H9 (cell line): ENCODE results near the gene FOXO1. TPM values are rescaled to one million over a fixed set of nuclear protein-coding genes. Genes with fewer than 3 reads are reported as not detected.

Experiments
- DNase-seq: peaks from one replicate; pipeline ENCODE4 v3.0.0-alpha.2; 2017
- H2AFZ ChIP-seq: one replicate; pipeline ENCODE4 v1.6.1; 2013; ENCODE audit warnings: mild to moderate bottlenecking, low read length, control low read depth, moderate library complexity
- H2AK5ac ChIP-seq: 2 replicates; pipeline ENCODE4 v1.6.1; 2013; ENCODE audit warnings: low read length, control low read depth, mixed read lengths; ENCODE audit not compliant: insufficient read length
- H2BK120ac ChIP-seq: one replicate; pipeline ENCODE4 v1.6.1; 2013; ENCODE audit warnings: low read depth, mild to moderate bottlenecking, low read length, control low read depth, inconsistent platforms; ENCODE audit not compliant: poor library complexity, severe bottlenecking
- H2BK12ac ChIP-seq: 2 replicates; pipeline ENCODE4 v1.6.1; 2013; ENCODE audit warnings: low read length, control low read depth, mixed read lengths, low read depth; ENCODE audit not compliant: insufficient read length
- H2BK15ac ChIP-seq: 2 replicates; pipeline ENCODE4 v1.6.1; 2013; ENCODE audit warnings: low read depth, low read length, control low read depth
- H2BK20ac ChIP-seq: one replicate; pipeline ENCODE4 v1.6.1; 2013; ENCODE audit warnings: low read depth, mild to moderate bottlenecking, low read length, control low read depth, inconsistent platforms; ENCODE audit not compliant: poor library complexity, severe bottlenecking
- H2BK5ac ChIP-seq: 2 replicates; pipeline ENCODE4 v1.6.1; 2013; ENCODE audit warnings: low read length, control low read depth, mixed read lengths; ENCODE audit not compliant: insufficient read length
- H3K14ac ChIP-seq: 2 replicates; pipeline ENCODE4 v1.6.1; 2013; ENCODE audit warnings: low read length, control low read depth; ENCODE audit not compliant: insufficient read depth
- H3K18ac ChIP-seq: 2 replicates; pipeline ENCODE4 v1.6.1; 2013; ENCODE audit warnings: low read depth, mild to moderate bottlenecking, mixed read lengths, low read length, control low read depth; ENCODE audit not compliant: insufficient read length
- H3K23ac ChIP-seq: 2 replicates; pipeline ENCODE4 v1.6.1; 2013; ENCODE audit warnings: low read length, control low read depth, mixed read lengths, low read depth; ENCODE audit not compliant: insufficient read length
- H3K23me2 ChIP-seq: 2 replicates; pipeline ENCODE4 v1.6.1; 2013; ENCODE audit warnings: low read depth, mild to moderate bottlenecking, mixed read lengths, low read length, control low read depth; ENCODE audit not compliant: insufficient read length, poor library complexity, severe bottlenecking
- H3K27ac ChIP-seq: 2 replicates; pipeline ENCODE4 v1.5.1; 2013; ENCODE audit warnings: low read length, control low read depth, mixed read lengths, low read depth; ENCODE audit not compliant: insufficient read length
- H3K27me3 ChIP-seq: 2 replicates; pipeline ENCODE4 v1.6.1; 2013; ENCODE audit warnings: low read length, control low read depth, inconsistent platforms; ENCODE audit not compliant: insufficient read depth
- H3K4ac ChIP-seq: 2 replicates; pipeline ENCODE4 v1.6.1; 2013; ENCODE audit warnings: low read depth, mild to moderate bottlenecking, control low read depth, inconsistent platforms, low read length, moderate library complexity
- H3K4me1 ChIP-seq: 2 replicates; pipeline ENCODE4 v1.6.1; 2013; ENCODE audit warnings: low read length, control low read depth, inconsistent platforms; ENCODE audit not compliant: insufficient read depth
- H3K4me2 ChIP-seq: 2 replicates; pipeline ENCODE4 v1.6.1; 2013; ENCODE audit warnings: low read length, control low read depth, mixed read lengths; ENCODE audit not compliant: insufficient read length, insufficient read depth
- H3K56ac ChIP-seq: 2 replicates; pipeline ENCODE4 v1.6.1; 2013; ENCODE audit warnings: low read depth, mild to moderate bottlenecking, mixed read lengths, low read length, control low read depth; ENCODE audit not compliant: insufficient read length
- H3K79me1 ChIP-seq: 2 replicates; pipeline ENCODE4 v1.6.1; 2013; ENCODE audit warnings: low read depth, mild to moderate bottlenecking, moderate library complexity, low read length, control low read depth, inconsistent platforms; ENCODE audit not compliant: insufficient read depth, poor library complexity, severe bottlenecking
- H3K79me2 ChIP-seq: 2 replicates; pipeline ENCODE4 v1.6.1; 2013; ENCODE audit warnings: low read length, control low read depth, inconsistent platforms; ENCODE audit not compliant: insufficient read depth
- H3K9ac ChIP-seq: 2 replicates; pipeline ENCODE4 v1.6.1; 2013; ENCODE audit warnings: low read length, control low read depth, mixed read lengths; ENCODE audit not compliant: insufficient read length; ENCODE audit errors: extremely low read depth
- H3K9me3 ChIP-seq: one replicate; pipeline ENCODE4 v1.6.1; 2013; ENCODE audit warnings: low read depth, low read length, inconsistent platforms; ENCODE audit not compliant: control insufficient read depth
- H3T11ph ChIP-seq: one replicate; pipeline ENCODE4 v1.6.1; 2013; ENCODE audit warnings: mild to moderate bottlenecking, low read length, control low read depth, inconsistent platforms
- H4K20me1 ChIP-seq: one replicate; pipeline ENCODE4 v1.6.1; 2013; ENCODE audit not compliant: control insufficient read depth, insufficient read length, insufficient read depth
- H4K5ac ChIP-seq: 2 replicates; pipeline ENCODE4 v1.6.1; 2013; ENCODE audit warnings: low read depth, mild to moderate bottlenecking, mixed read lengths, low read length, control low read depth; ENCODE audit not compliant: insufficient read length
- H4K8ac ChIP-seq: replicated peaks from 2 replicates; pipeline ENCODE4 v1.6.1; 2013; ENCODE audit warnings: low read length, control low read depth, mixed read lengths, low read depth; ENCODE audit not compliant: insufficient read length
- H4K91ac ChIP-seq: 2 replicates; pipeline ENCODE4 v1.6.1; 2013; ENCODE audit warnings: low read depth, mild to moderate bottlenecking, moderate library complexity, mixed read lengths, low read length, control low read depth; ENCODE audit not compliant: insufficient read length
- H3K27ac Mint-ChIP-seq, 3 experiments: 2 replicates in 2 of 3; 3 replicates in 1 of 3; pipeline ENCODE4 v1.8.0; 2020 to 2021; ENCODE audit warnings: mixed read lengths in 3 of 3, mild to moderate bottlenecking in 1 of 3, moderate library complexity in 1 of 3
- H3K27me3 Mint-ChIP-seq: 2 replicates; pipeline ENCODE4 v1.8.0; 2021; ENCODE audit warnings: low read depth, mild to moderate bottlenecking, moderate library complexity, mixed read lengths
- H3K36me3 Mint-ChIP-seq, 3 experiments: 2 replicates in 2 of 3; 3 replicates in 1 of 3; pipeline ENCODE4 v1.8.0; 2020 to 2021; ENCODE audit warnings: low read depth in 3 of 3, mixed read lengths in 3 of 3; ENCODE audit not compliant: insufficient read depth in 1 of 3
- H3K4me1 Mint-ChIP-seq, 2 experiments: 2 replicates each; pipeline ENCODE4 v1.8.0; 2020; ENCODE audit warnings: mixed read lengths in 2 of 2
- H3K4me3 Mint-ChIP-seq, 2 experiments: 2 replicates in 1 of 2; 3 replicates in 1 of 2; pipeline ENCODE4 v1.8.0; 2020 to 2021; ENCODE audit warnings: mild to moderate bottlenecking in 2 of 2, mixed read lengths in 2 of 2, moderate library complexity in 1 of 2
- H3K9me3 Mint-ChIP-seq, 2 experiments: 2 replicates in 1 of 2; 3 replicates in 1 of 2; pipeline ENCODE4 v1.8.0; 2020; ENCODE audit warnings: mild to moderate bottlenecking in 2 of 2, mixed read lengths in 2 of 2, moderate library complexity in 1 of 2
- CTCF ChIP-seq: fragments of 200-600 bp; sonication (generic); conservative IDR thresholded peaks from 3 replicates; pipeline ENCODE4 v1.8.0; 2021; ENCODE audit warnings: antibody characterized with exemption, mild to moderate bottlenecking
- WGBS: extraction: QIAGEN DNeasy Blood & Tissue Kit; methylation state at CpG from one replicate; pipeline ENCODE4 v1.1.7; 2013; ENCODE audit warnings: missing lambda C conversion rate, low lambda C conversion rate, mixed read lengths; ENCODE audit not compliant: insufficient read length; ENCODE audit errors: extremely low coverage; 5-methylcytosine and 5-hydroxymethylcytosine counted together
- total RNA-seq: library from RNA; stranded (reverse); gene quantifications from 2 replicates; pipeline ENCODE4 v1.2.1, GENCODE V29; 2021

Gene FOXO1
- total RNA-seq, 1 experiment from 2014 or later: 44.6 TPM

- Histone ChIP-seq H3K79me1 (peaks cover 4% of the 10 kb centered on the region), H3K56ac (no peak overlapping the region), H3K14ac (no peak overlapping the region), H2BK5ac (no peak overlapping the region), H3K4ac (no peak overlapping the region), H2BK12ac (no peak overlapping the region), H3K9me3 (no peaks in the 10 kb centered on the region), H2BK120ac (no peak overlapping the region), H3K9ac (no peak overlapping the region), H3K23ac (no peak overlapping the region), H2AFZ (no peak overlapping the region), H4K91ac (no peak overlapping the region), H3K4me1 (peaks cover 26% of the 10 kb centered on the region), H3K79me2 (peaks cover 66% of the 10 kb centered on the region; the same call in 1 of the 2 replicates), H2BK15ac (no peak overlapping the region), H4K5ac (no peak overlapping the region), H2AK5ac (no peak overlapping the region), H2BK20ac (no peak overlapping the region), H3T11ph (no peak overlapping the region), H3K18ac (no peak overlapping the region), H3K27ac (no peak overlapping the region), H3K23me2 (no peaks in the 10 kb centered on the region), H3K4me2 (no peak overlapping the region), H4K8ac (no peak overlapping the region), H4K20me1 (no peaks in the 10 kb centered on the region), H3K27me3 (no peaks in the 10 kb centered on the region)
- Mint-ChIP-seq H3K36me3 (peaks cover 8 to 19% (median 14%) of the 10 kb centered on the region in 3 experiments), H3K27me3 (no peaks in the 10 kb centered on the region), H3K4me3 (no peak overlapping the region), H3K27ac (peak overlapping the region in 1 of 3 experiments; percentile 61; a peak in 1 of 7 replicates), H3K9me3 (peaks cover 11 to 13% of the 10 kb centered on the region in 2 experiments), H3K4me1 (peaks cover 69 to 71% of the 10 kb centered on the region in 2 experiments)
- TF ChIP-seq CTCF: no peak
- no peak for DNase-seq
- WGBS: no CpG with 5 or more reads among the region's 2 CpGs
Measured at GRCh38 chr13:40588101-40588500, 78.3 kb downstream of the FOXO1 start.
